Breast epithelium (tissue), 3 donors: ENCODE results near the gene AHRR.

Source experiments
- CTCF ChIP-seq, 3 donors: fragments of 450-650 bp; IDR thresholded peaks; one replicate each; pipeline ENCODE4 v1.5.1; 2016 to 2017; ENCODE audit warnings: antibody characterized with exemption in 3 of 3, mild to moderate bottlenecking in 3 of 3, moderate library complexity in 3 of 3
- POLR2A ChIP-seq: fragments of 450-650 bp; IDR thresholded peaks from one replicate; pipeline ENCODE4 v1.6.1; 2016; ENCODE audit warnings: antibody characterized with exemption, mild to moderate bottlenecking, moderate library complexity
- POLR2AphosphoS5 ChIP-seq, 3 donors: sonication (generic); formaldehyde crosslinking; IDR thresholded peaks; one replicate each; pipeline ENCODE4 v1.6.1; 2017; ENCODE audit warnings: antibody characterized with exemption in 3 of 3

GRCh38 chr5:344668-345067 lies 23.2 kb downstream of the AHRR start:
- no peak for TF ChIP-seq POLR2A
- TF ChIP-seq CTCF (IDR thresholded peaks at IDR 0.05) = no peak
- TF ChIP-seq POLR2AphosphoS5 (IDR thresholded peaks at IDR 0.05) = no peak
